T-cell (primary cell): ENCODE data around the gene TLCD3B. TPM values are rescaled to one million over a fixed set of nuclear protein-coding genes. Genes with fewer than 3 reads are reported as not detected.

Source experiments
- ATAC-seq, 4 experiments: fragments of 200-7000 bp in 3 of 4; fragments of 150-1000 bp in 1 of 4; cut with Tn5 transposase; replicated peaks in 1 of 4; 1 replicate in 3 of 4; 2 replicates in 1 of 4; pipeline ENCODE4 v1.10.0; 2021; ENCODE audit warnings: moderate library complexity in 3 of 4, mild to moderate bottlenecking in 2 of 4, moderate number of reproducible peaks in 1 of 4
- CTCF ChIA-PET, 2 donors: fragments of 300-600 bp; sonication (Branson Sonifier 250); formaldehyde crosslinking; loops; one replicate each; lab custom pipeline; 2022; ENCODE audit warnings: antibody characterized with exemption in 2 of 2; lab: Charles Lee
- POLR2A ChIA-PET, 2 donors: fragments of 300-600 bp; sonication (Branson Sonifier 250); formaldehyde crosslinking; loops; one replicate each; lab custom pipeline; 2022; ENCODE audit warnings: antibody characterized with exemption in 2 of 2; lab: Charles Lee
- DNase-seq, 35 experiments: peaks; one replicate each; pipeline versions ENCODE4 v3.0.0 to v3.0.0-alpha.2; 2013 to 2023
- H3K27ac ChIP-seq: one replicate; pipeline ENCODE4 v1.5.1; 2013; ENCODE audit warnings: low read length
- H3K27me3 ChIP-seq, 2 experiments: replicated peaks in 1 of 2; 1 replicate in 1 of 2; 2 replicates in 1 of 2; pipeline versions ENCODE4 v1.6.1 to v1.7.0; 2013; ENCODE audit warnings: low read length in 1 of 2, mixed read lengths in 1 of 2; ENCODE audit not compliant: control insufficient read depth in 2 of 2, insufficient read depth in 2 of 2; ENCODE audit errors: extremely low read depth in 1 of 2
- H3K36me3 ChIP-seq, 2 donors: 1 replicate in 1 of 2; 2 replicates in 1 of 2; pipeline versions ENCODE4 v1.6.1 to v1.7.0; 2013; ENCODE audit warnings: low read length in 1 of 2; ENCODE audit not compliant: control insufficient read depth in 2 of 2, insufficient read depth in 1 of 2; ENCODE audit errors: extremely low read depth in 1 of 2
- H3K4me1 ChIP-seq, 2 experiments: 1 replicate in 1 of 2; 2 replicates in 1 of 2; pipeline versions ENCODE4 v1.6.1 to v1.7.0; 2013; ENCODE audit warnings: low read length in 2 of 2, mixed read lengths in 1 of 2; ENCODE audit not compliant: insufficient read depth in 2 of 2, control insufficient read depth in 1 of 2; ENCODE audit errors: extremely low read depth in 1 of 2
- H3K4me3 ChIP-seq, 2 donors: 1 replicate in 1 of 2; 2 replicates in 1 of 2; pipeline versions ENCODE4 v1.5.1 to v1.7.0; 2013; ENCODE audit warnings: mild to moderate bottlenecking in 2 of 2, low read length in 1 of 2, moderate library complexity in 1 of 2; ENCODE audit not compliant: control insufficient read depth in 1 of 2; ENCODE audit errors: extremely low read depth in 1 of 2
- H3K9me3 ChIP-seq: 2 replicates; pipeline ENCODE4 v1.7.0; 2013
- H3K27ac Mint-ChIP-seq, 2 donors: one replicate each; pipeline ENCODE4 v1.8.0; 2020 to 2021; ENCODE audit warnings: mild to moderate bottlenecking in 2 of 2, mixed read lengths in 2 of 2
- H3K27me3 Mint-ChIP-seq, 2 donors: one replicate each; pipeline ENCODE4 v1.8.0; 2021 to 2022; ENCODE audit warnings: mixed read lengths in 2 of 2
- H3K36me3 Mint-ChIP-seq: one replicate; pipeline ENCODE4 v1.8.0; 2021; ENCODE audit warnings: mixed read lengths
- H3K4me1 Mint-ChIP-seq, 3 donors: one replicate each; pipeline ENCODE4 v1.8.0; 2020 to 2022; ENCODE audit warnings: mixed read lengths in 3 of 3, mild to moderate bottlenecking in 1 of 3
- H3K4me3 Mint-ChIP-seq, 3 donors: one replicate each; pipeline ENCODE4 v1.8.0; 2020 to 2022; ENCODE audit warnings: mild to moderate bottlenecking in 3 of 3, mixed read lengths in 3 of 3, moderate library complexity in 3 of 3
- H3K9me3 Mint-ChIP-seq, 3 donors: one replicate each; pipeline ENCODE4 v1.8.0; 2020 to 2022; ENCODE audit warnings: mixed read lengths in 3 of 3
- WGBS: methylation state at CpG from one replicate; pipeline ENCODE4 v1.1.5; 2013; ENCODE audit warnings: missing lambda C conversion rate; ENCODE audit not compliant: insufficient coverage; 5-methylcytosine and 5-hydroxymethylcytosine counted together
- total RNA-seq, 35 experiments: library from RNA in 6 of 35; stranded (reverse) in 6 of 35; fragments of 120-200 nt in 1 of 35; gene quantifications; one replicate each; pipeline versions ENCODE4 v1.2.1 to v1.2.4 and lab custom pipeline; 2013 to 2026

The TLCD3B gene
- total RNA-seq, 5 donors from 2014 or later (not counting 1 experiment from before 2014, with no cell fraction given): 0.25 to 0.32 (median 0.25) TPM; not detected in 2

DNA sequence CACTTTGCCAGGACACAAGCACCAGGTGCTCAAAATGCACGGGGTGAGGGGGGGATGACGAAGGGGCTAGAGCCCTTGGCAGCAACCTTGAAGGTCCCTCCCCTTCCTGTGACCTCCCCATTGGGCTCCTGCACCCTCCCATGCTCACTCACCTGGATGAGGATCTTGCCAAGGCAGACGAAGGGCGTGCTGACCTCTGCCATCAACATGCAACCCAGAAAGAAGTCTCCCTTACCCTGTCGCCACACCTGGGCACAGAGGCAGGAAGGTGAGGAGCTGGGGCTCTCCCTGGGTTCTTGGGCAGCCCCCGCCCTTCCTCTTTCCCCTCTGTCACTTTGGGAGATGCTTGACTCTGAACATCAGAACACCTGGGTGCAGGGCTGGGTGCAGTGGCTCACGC lies 5.5 kb downstream of the TLCD3B start:
- H3K9me3 Mint-ChIP-seq: no peaks in the 10 kb centered on the region
- 66% methylated on average over 5 of the region's 7 CpGs for WGBS
- ChIA-PET POLR2A (no interaction called here), CTCF (no interaction called here)
- H3K27me3 Mint-ChIP-seq: peaks cover 31 to 44% of the 10 kb centered on the region in 2 donors
- no peaks in the 10 kb centered on the region for H3K36me3 Mint-ChIP-seq
- DNase-seq: no peak
- H3K27me3 ChIP-seq: peaks cover 0 to 85% of the 10 kb centered on the region in 2 experiments
- H3K4me1 Mint-ChIP-seq: peaks cover 10 to 17% (median 15%) of the 10 kb centered on the region in 3 donors
- no peak overlapping the region for H3K4me3 ChIP-seq
- no peak overlapping the region for H3K27ac Mint-ChIP-seq
- no peak overlapping the region for H3K27ac ChIP-seq
- no peak overlapping the region for H3K4me3 Mint-ChIP-seq
- no peak for ATAC-seq
- H3K36me3 ChIP-seq: no peaks in the 10 kb centered on the region
- H3K9me3 ChIP-seq: no peaks in the 10 kb centered on the region
- peaks cover 4 to 23% of the 10 kb centered on the region in 2 experiments for H3K4me1 ChIP-seq

DNA sequence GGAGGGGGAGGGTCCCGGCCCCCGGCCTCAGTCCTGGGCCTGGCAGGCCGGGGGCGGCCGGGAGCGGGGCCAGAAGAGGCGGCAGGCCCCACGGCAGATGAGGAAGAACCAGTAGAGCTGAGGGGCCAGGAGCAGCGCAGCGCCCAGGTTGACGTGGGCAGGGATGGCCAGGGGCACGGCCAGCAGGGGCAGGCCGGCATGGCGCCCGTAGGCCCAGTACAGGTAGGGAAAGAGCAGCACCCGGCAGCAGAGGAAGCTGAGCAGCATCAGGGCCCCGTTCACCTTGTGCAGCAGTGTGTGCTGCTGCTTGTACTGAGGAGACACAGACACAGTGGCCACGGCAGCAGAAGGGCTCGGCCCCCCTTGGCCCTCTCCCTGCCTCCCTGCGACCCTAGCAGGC lies 5.9 kb downstream of the TLCD3B start:
- Mint-ChIP-seq H3K4me1 (peaks cover 11 to 15% (median 13%) of the 10 kb centered on the region in 3 donors), H3K27ac (no peak overlapping the region), H3K27me3 (peaks cover 29 to 42% of the 10 kb centered on the region in 2 donors), H3K4me3 (no peak overlapping the region), H3K9me3 (no peaks in the 10 kb centered on the region), H3K36me3 (no peaks in the 10 kb centered on the region)
- Histone ChIP-seq H3K36me3 (no peaks in the 10 kb centered on the region), H3K27me3 (peaks cover 0 to 83% of the 10 kb centered on the region in 2 experiments), H3K4me1 (peaks cover 4 to 19% of the 10 kb centered on the region in 2 experiments), H3K9me3 (no peaks in the 10 kb centered on the region), H3K4me3 (no peak overlapping the region), H3K27ac (no peak overlapping the region)
- no peak for ATAC-seq
- DNase-seq: no peak
- ChIA-PET CTCF (no interaction called here), POLR2A (no interaction called here)
- 82% methylated on average over 12 of the region's 20 CpGs for WGBS

DNA sequence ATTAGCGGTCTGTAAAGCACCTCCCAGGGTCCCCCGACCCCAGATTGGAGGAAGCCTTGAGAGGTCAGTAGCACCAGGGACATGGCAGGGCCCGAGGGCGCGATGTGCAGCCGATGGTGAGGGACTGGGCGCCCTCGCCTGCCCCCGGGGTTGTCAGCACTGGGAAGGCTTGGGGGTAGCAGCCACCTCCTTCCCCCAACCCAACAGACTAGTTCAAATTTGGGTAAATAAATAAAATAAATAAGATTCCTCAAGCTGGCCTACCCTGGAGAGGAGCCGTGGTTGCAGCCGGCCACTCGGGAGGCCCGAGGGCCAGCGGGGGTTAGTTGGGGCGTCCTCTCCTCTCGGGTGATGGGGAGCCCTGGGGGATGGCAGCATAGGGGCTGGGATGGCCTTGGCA lies 6.6 kb downstream of the TLCD3B start:
- H3K27me3 ChIP-seq: peaks cover 0 to 76% of the 10 kb centered on the region in 2 experiments
- ChIA-PET POLR2A (no interaction called here), CTCF (no interaction called here)
- ATAC-seq: no peak
- Mint-ChIP-seq H3K36me3 (no peaks in the 10 kb centered on the region), H3K4me1 (peaks cover 10 to 11% (median 11%) of the 10 kb centered on the region in 3 donors), H3K9me3 (no peaks in the 10 kb centered on the region), H3K27ac (no peak overlapping the region), H3K27me3 (peaks cover 22 to 35% of the 10 kb centered on the region in 2 donors), H3K4me3 (no peak overlapping the region)
- peaks cover 4 to 15% of the 10 kb centered on the region in 2 experiments for H3K4me1 ChIP-seq
- DNase-seq: no peak
- no peak overlapping the region for H3K4me3 ChIP-seq
- H3K9me3 ChIP-seq: no peaks in the 10 kb centered on the region
- no peaks in the 10 kb centered on the region for H3K36me3 ChIP-seq
- 90% methylated on average over 2 of the region's 16 CpGs for WGBS
- H3K27ac ChIP-seq: no peak overlapping the region

DNA sequence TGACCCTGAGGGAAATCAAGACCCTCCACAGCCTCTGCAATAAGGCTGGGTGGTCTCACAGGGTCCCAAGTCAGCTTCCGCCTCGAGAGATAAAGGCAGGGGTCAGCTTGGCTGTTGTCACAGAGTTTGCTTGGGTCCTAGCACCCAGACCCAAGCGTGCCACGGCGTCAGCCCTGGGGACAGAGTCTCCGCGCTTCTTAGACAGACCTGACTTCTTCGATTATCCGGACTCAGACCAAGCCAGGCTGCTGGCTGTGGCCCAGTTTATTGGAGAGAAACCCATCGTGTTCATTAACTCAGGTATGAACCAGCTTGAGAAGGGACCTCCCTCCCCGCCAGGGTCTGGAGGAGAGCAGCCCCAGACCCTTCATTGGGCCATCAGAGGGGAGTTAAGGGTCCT lies 7.5 kb downstream of the TLCD3B start:
- POLR2A ChIA-PET: no interaction called here
- Mint-ChIP-seq H3K4me1 (peaks cover 8 to 11% (median 9%) of the 10 kb centered on the region in 3 donors), H3K4me3 (no peak overlapping the region), H3K27me3 (peaks cover 18 to 31% of the 10 kb centered on the region in 2 donors), H3K27ac (no peak overlapping the region), H3K9me3 (no peaks in the 10 kb centered on the region), H3K36me3 (no peaks in the 10 kb centered on the region)
- Histone ChIP-seq H3K27me3 (peaks cover 0 to 67% of the 10 kb centered on the region in 2 experiments), H3K4me3 (no peak overlapping the region), H3K36me3 (no peaks in the 10 kb centered on the region), H3K9me3 (no peaks in the 10 kb centered on the region), H3K4me1 (peaks cover 4 to 15% of the 10 kb centered on the region in 2 experiments), H3K27ac (no peak overlapping the region)
- WGBS: 87% methylated on average over 10 of the region's 11 CpGs
- ATAC-seq: no peak
- CTCF ChIA-PET: no interaction called here
- no peak for DNase-seq

DNA sequence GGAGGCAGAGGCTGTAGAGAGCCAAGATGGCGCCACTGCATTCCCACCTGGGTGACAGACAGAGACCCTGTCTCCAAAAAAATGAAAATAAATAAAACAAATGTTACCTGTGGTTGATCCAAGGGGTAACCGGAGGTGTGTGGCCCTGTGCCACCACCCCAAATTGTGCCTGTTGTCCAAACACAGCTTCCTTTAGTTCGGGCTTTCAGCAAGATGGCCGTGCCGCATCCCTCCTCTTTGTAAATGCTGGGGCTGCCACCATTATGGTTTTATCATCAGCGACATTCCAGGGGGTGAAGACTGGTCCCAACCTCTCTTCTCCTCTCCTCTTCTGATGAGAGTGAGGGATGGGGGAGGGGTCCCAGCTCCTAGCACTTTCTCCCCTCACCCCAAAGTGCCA lies 8.2 kb downstream of the TLCD3B start, which contains the start of gene C16orf92:
TSS of gene C16orf92 (plus strand) at position 312 of the 400 bp plus-strand sequence. CDS start 143 bp downstream, outside the sequence.
- no peak for DNase-seq
- no peak within 1 kb of the TSS for H3K27ac ChIP-seq
- no peaks in the 10 kb centered on the region for H3K36me3 ChIP-seq
- H3K4me3 ChIP-seq: no peak within 1 kb of the TSS
- Mint-ChIP-seq H3K36me3 (no peaks in the 10 kb centered on the region), H3K4me3 (no peak within 1 kb of the TSS), H3K9me3 (no peaks in the 10 kb centered on the region), H3K4me1 (peaks cover 8 to 11% (median 9%) of the 10 kb centered on the region in 3 donors), H3K27ac (no peak within 1 kb of the TSS), H3K27me3 (peaks cover 14 to 24% of the 10 kb centered on the region in 2 donors)
- no peaks in the 10 kb centered on the region for H3K9me3 ChIP-seq
- ChIA-PET POLR2A (no interaction called here), CTCF (no interaction called here)
- 100% methylated on average over 2 of the region's 6 CpGs for WGBS
- peaks cover 0 to 60% of the 10 kb centered on the region in 2 experiments for H3K27me3 ChIP-seq
- H3K4me1 ChIP-seq: peaks cover 4 to 13% of the 10 kb centered on the region in 2 experiments
- ATAC-seq: no peak

DNA sequence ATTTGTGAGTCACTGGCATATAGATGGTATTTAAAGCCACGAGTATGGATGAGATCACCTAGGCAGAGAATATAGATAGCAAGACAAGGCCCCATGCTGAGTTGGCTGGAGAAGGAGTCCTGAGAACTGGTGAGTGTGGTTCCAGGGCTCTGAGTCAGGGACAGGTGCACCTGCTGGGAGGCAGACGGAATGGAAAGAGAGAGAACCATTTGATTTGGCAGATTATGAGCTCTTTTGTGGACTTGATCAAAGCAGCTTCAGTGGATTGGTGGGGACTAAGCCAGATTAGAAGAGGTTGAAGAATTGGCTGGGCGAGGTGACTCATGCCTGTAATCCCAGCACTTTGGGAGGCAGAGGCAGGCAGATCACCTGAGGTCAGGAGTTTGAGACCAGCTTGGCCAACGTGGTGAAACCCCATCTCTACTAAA lies 12.3 kb downstream of the TLCD3B start:
- Histone ChIP-seq H3K9me3 (no peaks in the 10 kb centered on the region), H3K4me3 (no peak overlapping the region), H3K36me3 (no peaks in the 10 kb centered on the region), H3K27ac (no peak overlapping the region), H3K27me3 (peaks cover 0 to 23% of the 10 kb centered on the region in 2 experiments), H3K4me1 (peaks cover 4 to 13% of the 10 kb centered on the region in 2 experiments)
- WGBS: 53% methylated on average over 2 of the region's 4 CpGs
- DNase-seq (no peak), ATAC-seq (no peak)
- Mint-ChIP-seq H3K4me1 (peaks cover 6 to 11% (median 9%) of the 10 kb centered on the region in 3 donors), H3K4me3 (peak overlapping the region in 1 of 3 donors; percentile 9), H3K27ac (no peak overlapping the region), H3K9me3 (no peaks in the 10 kb centered on the region), H3K27me3 (no peaks in the 10 kb centered on the region), H3K36me3 (no peaks in the 10 kb centered on the region)
- POLR2A ChIA-PET: no interaction called here
- CTCF ChIA-PET: no interaction called here
